Endodermal cell (in vitro differentiated cells): ENCODE measurements around the gene DBR1. TPM values are rescaled to one million over a fixed set of nuclear protein-coding genes. Genes with fewer than 3 reads are reported as not detected.
A peak's percentile ranks its signal among the peaks of the same experiment; 100 is the strongest.

Experiments used
- DNase-seq: peaks from one replicate; pipeline ENCODE4 v3.0.0-alpha.2; 2017
- H3K27ac ChIP-seq: 2 replicates; pipeline ENCODE4 v1.5.1; 2013; ENCODE audit warnings: mild to moderate bottlenecking, low read depth, low read length, moderate library complexity
- H3K27me3 ChIP-seq: 2 replicates; pipeline ENCODE4 v1.6.1; 2013; ENCODE audit warnings: mild to moderate bottlenecking, low read length, moderate library complexity; ENCODE audit not compliant: insufficient read depth, control insufficient read depth, poor library complexity, severe bottlenecking
- H3K36me3 ChIP-seq: 2 replicates; pipeline ENCODE4 v1.7.0; 2013; ENCODE audit warnings: mild to moderate bottlenecking, low read length, moderate library complexity; ENCODE audit not compliant: control insufficient read depth, insufficient read depth
- H3K4me1 ChIP-seq: one replicate; pipeline ENCODE4 v1.7.0; 2013; ENCODE audit warnings: low read length; ENCODE audit not compliant: control insufficient read depth, insufficient read depth
- H3K4me3 ChIP-seq: 2 replicates; pipeline ENCODE4 v1.5.1; 2013; ENCODE audit warnings: mild to moderate bottlenecking, low read length, moderate library complexity
- H3K9ac ChIP-seq: 2 replicates; pipeline ENCODE4 v1.6.1; 2013; ENCODE audit warnings: mild to moderate bottlenecking, low read length, moderate library complexity; ENCODE audit not compliant: poor library complexity, severe bottlenecking; ENCODE audit errors: extremely low read depth
- H3K9me3 ChIP-seq: 2 replicates; pipeline ENCODE4 v1.6.1; 2013; ENCODE audit warnings: mild to moderate bottlenecking, low read length, moderate library complexity; ENCODE audit not compliant: control insufficient read depth
- H3K27ac Mint-ChIP-seq: 2 replicates; pipeline ENCODE4 v1.8.0; 2020; ENCODE audit warnings: mixed read lengths
- H3K27me3 Mint-ChIP-seq: 2 replicates; pipeline ENCODE4 v1.8.0; 2021; ENCODE audit warnings: mild to moderate bottlenecking, mixed read lengths; ENCODE audit not compliant: insufficient read depth
- H3K36me3 Mint-ChIP-seq: 2 replicates; pipeline ENCODE4 v1.8.0; 2020; ENCODE audit warnings: low read depth, mixed read lengths
- H3K4me1 Mint-ChIP-seq: 2 replicates; pipeline ENCODE4 v1.8.0; 2020; ENCODE audit warnings: mixed read lengths
- H3K4me3 Mint-ChIP-seq: 2 replicates; pipeline ENCODE4 v1.8.0; 2020; ENCODE audit warnings: mild to moderate bottlenecking, moderate library complexity, mixed read lengths
- H3K9me3 Mint-ChIP-seq: 2 replicates; pipeline ENCODE4 v1.8.0; 2020; ENCODE audit warnings: mild to moderate bottlenecking, mixed read lengths
- WGBS, 2 experiments: methylation state at CpG; one replicate each; pipeline versions ENCODE4 v1.1.5 to v1.1.7; 2013; ENCODE audit warnings: missing lambda C conversion rate in 2 of 2, mixed read lengths in 1 of 2; ENCODE audit not compliant: insufficient coverage in 1 of 2, insufficient read length in 1 of 2; 5-methylcytosine and 5-hydroxymethylcytosine counted together
- total RNA-seq, 2 donors: library from RNA; stranded (reverse); fragmentation: NEBNext Ultra II Directional in 1 of 2; extraction: Animal tissue kit (Norgen Biotek cat#: 25700) in 1 of 2; gene quantifications; 2 replicates in 1 of 2; 3 replicates in 1 of 2; pipeline ENCODE4 v1.2.1, GENCODE V29; 2021
- TF ChIP-seq, protein P1 (sequence below): fragments of 200-600 bp; sonication (generic); conservative IDR thresholded peaks from 2 replicates; pipeline ENCODE4 v1.5.0; 2021; ENCODE audit warnings: antibody characterized with exemption, mild to moderate bottlenecking

The DBR1 gene
- total RNA-seq, 2 donors from 2014 or later: 17.7 to 22.0 TPM

DNA sequence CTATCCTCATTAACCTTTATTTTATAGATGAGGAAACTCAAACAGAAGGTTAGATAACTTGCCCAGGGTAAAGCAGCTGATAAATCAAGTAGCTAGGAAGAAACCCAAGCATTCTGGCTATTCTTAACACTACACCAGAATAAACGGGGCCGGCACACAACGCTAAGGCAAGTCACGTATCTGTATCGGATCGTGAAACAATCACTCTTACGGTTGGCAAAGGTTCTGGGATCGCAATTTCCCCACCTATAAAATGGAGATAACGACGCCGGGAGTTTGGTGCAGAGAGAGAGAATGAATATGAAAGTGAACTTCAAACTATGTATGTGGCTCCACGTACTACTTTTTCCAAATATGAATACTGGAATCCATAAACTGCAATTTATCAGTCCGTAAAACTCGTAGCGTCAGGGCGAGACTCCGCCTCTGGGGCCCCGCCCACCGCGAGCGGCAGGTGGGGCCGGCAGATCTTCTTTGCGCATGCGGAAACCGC is 12.1 kb upstream of the DBR1 start:
- Histone ChIP-seq H3K27me3 (peaks cover 32% of the 10 kb centered on the region), H3K36me3 (peaks cover 15% of the 10 kb centered on the region), H3K9me3 (peaks cover 6% of the 10 kb centered on the region), H3K4me1 (no peaks in the 10 kb centered on the region), H3K4me3 (peak overlapping the region; percentile 89), H3K27ac (peak overlapping the region; percentile 94), H3K9ac (peak overlapping the region; percentile 73)
- Mint-ChIP-seq H3K36me3 (peaks cover 16% of the 10 kb centered on the region), H3K27me3 (peaks cover 32% of the 10 kb centered on the region), H3K27ac (peak overlapping the region; percentile 100), H3K4me1 (peaks cover 19% of the 10 kb centered on the region), H3K4me3 (peak overlapping the region; percentile 88), H3K9me3 (no peaks in the 10 kb centered on the region)
- DNase-seq: peak; percentile 94
- 0 to 1% methylated on average over 13 to 25 of the region's 25 CpGs for WGBS, 2 experiments
- TF ChIP-seq, protein P1, sequence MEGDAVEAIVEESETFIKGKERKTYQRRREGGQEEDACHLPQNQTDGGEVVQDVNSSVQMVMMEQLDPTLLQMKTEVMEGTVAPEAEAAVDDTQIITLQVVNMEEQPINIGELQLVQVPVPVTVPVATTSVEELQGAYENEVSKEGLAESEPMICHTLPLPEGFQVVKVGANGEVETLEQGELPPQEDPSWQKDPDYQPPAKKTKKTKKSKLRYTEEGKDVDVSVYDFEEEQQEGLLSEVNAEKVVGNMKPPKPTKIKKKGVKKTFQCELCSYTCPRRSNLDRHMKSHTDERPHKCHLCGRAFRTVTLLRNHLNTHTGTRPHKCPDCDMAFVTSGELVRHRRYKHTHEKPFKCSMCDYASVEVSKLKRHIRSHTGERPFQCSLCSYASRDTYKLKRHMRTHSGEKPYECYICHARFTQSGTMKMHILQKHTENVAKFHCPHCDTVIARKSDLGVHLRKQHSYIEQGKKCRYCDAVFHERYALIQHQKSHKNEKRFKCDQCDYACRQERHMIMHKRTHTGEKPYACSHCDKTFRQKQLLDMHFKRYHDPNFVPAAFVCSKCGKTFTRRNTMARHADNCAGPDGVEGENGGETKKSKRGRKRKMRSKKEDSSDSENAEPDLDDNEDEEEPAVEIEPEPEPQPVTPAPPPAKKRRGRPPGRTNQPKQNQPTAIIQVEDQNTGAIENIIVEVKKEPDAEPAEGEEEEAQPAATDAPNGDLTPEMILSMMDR: no peak

DNA sequence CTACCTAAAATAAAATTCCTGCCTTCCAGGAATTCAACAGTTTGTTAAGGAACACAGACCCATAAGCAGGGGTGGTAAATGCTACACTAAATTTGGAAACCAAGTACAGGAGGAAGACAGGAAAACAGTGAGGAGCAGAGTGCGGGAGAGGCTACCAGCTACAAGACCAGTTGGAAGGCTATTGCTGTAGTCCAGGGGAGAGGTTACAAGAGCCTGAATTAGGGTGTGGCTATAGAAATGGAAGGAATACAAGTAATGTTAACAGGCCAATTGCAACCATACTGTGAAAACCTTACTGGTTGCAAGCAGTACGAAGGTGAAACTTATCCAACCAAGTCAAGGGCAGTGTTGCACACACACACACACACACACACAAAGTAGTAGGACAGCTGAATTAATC is 11.5 kb upstream of the DBR1 start:
- H3K4me1 Mint-ChIP-seq: peaks cover 19% of the 10 kb centered on the region
- Histone ChIP-seq H3K27me3 (peaks cover 33% of the 10 kb centered on the region), H3K9me3 (no peaks in the 10 kb centered on the region), H3K36me3 (peaks cover 8% of the 10 kb centered on the region), H3K9ac (no peak overlapping the region), H3K4me1 (no peaks in the 10 kb centered on the region), H3K4me3 (peak overlapping the region; percentile 89), H3K27ac (no peak overlapping the region)
- no peak overlapping the region for H3K27ac Mint-ChIP-seq
- H3K36me3 Mint-ChIP-seq: peaks cover 10% of the 10 kb centered on the region
- H3K27me3 Mint-ChIP-seq: peaks cover 33% of the 10 kb centered on the region
- peak overlapping the region; percentile 88 for H3K4me3 Mint-ChIP-seq
- 45 to 82% methylated on average over 1 to 2 of the region's 2 CpGs for WGBS, 2 experiments
- TF ChIP-seq, protein P1: no peak
- DNase-seq: no peak
- no peaks in the 10 kb centered on the region for H3K9me3 Mint-ChIP-seq

DNA sequence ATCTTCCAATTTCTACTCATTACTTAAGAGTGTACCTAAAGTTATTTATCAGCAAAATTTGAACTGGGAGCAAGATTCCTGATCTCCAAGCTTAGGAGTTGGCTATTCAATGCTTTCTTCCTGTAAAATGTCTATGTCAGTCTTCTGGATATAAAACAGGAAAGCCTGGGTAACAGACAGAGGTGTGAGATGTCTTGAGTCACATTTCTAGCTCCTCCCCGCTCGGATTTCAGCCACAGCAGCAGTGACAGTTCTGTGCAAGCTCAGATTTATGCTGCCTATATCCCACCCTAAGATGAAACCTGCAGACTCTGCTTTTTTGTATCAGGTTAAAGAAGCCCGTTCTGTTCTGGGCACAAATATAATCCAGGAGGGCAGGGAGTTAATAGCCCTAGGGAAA is 10.3 kb upstream of the DBR1 start:
- Histone ChIP-seq H3K27me3 (peaks cover 33% of the 10 kb centered on the region), H3K27ac (no peak overlapping the region), H3K9ac (no peak overlapping the region), H3K4me1 (no peaks in the 10 kb centered on the region), H3K36me3 (no peaks in the 10 kb centered on the region), H3K9me3 (no peaks in the 10 kb centered on the region), H3K4me3 (no peak overlapping the region)
- Mint-ChIP-seq H3K9me3 (no peaks in the 10 kb centered on the region), H3K27ac (no peak overlapping the region), H3K4me1 (peaks cover 18% of the 10 kb centered on the region), H3K27me3 (peaks cover 38% of the 10 kb centered on the region), H3K4me3 (no peak overlapping the region), H3K36me3 (peaks cover 4% of the 10 kb centered on the region)
- WGBS, 2 experiments: 50 to 74% methylated on average over 3 of the region's 3 CpGs
- TF ChIP-seq, protein P1: no peak
- DNase-seq: no peak
